Stomach (tissue), 4 donors: ENCODE results near the gene ZNF438.

Source experiments
- POLR2A ChIP-seq, 4 donors: fragments of 450-650 bp; IDR thresholded peaks; one replicate each; pipeline ENCODE4 v1.6.1; 2016; ENCODE audit warnings: antibody characterized with exemption in 4 of 4, control low read depth in 2 of 4, mild to moderate bottlenecking in 1 of 4, moderate library complexity in 1 of 4
- POLR2AphosphoS5 ChIP-seq, 3 donors: sonication (generic); formaldehyde crosslinking; IDR thresholded peaks; one replicate each; pipeline ENCODE4 v1.6.1; 2016; ENCODE audit warnings: antibody characterized with exemption in 3 of 3
- TF ChIP-seq, protein P1 (sequence below), 7 experiments: fragments of 450-650 bp in 4 of 7; fragments of 200-600 bp in 3 of 7; sonication (generic) in 3 of 7; IDR thresholded peaks; one replicate each; pipeline ENCODE4 v1.5.1; 2016 to 2019; ENCODE audit warnings: antibody characterized with exemption in 7 of 7, control low read depth in 2 of 7, mild to moderate bottlenecking in 1 of 7

DNA sequence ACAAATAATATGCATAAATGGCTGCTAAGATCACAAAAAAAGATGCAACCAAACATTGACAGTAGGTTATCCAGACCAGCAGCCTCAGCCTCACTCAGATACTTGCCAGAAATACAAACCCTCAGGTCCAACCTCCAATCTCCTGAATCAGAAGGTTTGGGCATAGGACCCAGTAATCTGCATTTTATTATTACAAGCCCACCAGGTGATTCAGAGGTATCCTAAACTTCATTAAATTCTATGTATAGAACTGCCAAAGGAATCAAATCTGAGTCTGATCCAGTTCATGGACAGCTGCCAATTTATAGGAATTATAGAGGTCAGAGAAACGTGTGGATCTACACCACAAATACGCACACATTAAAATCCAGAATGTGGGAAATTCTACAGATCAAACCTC, 41.3 kb downstream of the ZNF438 start:
- TF ChIP-seq, protein P1, sequence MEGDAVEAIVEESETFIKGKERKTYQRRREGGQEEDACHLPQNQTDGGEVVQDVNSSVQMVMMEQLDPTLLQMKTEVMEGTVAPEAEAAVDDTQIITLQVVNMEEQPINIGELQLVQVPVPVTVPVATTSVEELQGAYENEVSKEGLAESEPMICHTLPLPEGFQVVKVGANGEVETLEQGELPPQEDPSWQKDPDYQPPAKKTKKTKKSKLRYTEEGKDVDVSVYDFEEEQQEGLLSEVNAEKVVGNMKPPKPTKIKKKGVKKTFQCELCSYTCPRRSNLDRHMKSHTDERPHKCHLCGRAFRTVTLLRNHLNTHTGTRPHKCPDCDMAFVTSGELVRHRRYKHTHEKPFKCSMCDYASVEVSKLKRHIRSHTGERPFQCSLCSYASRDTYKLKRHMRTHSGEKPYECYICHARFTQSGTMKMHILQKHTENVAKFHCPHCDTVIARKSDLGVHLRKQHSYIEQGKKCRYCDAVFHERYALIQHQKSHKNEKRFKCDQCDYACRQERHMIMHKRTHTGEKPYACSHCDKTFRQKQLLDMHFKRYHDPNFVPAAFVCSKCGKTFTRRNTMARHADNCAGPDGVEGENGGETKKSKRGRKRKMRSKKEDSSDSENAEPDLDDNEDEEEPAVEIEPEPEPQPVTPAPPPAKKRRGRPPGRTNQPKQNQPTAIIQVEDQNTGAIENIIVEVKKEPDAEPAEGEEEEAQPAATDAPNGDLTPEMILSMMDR (IDR thresholded peaks at IDR 0.05): no peak
- TF ChIP-seq POLR2AphosphoS5 (IDR thresholded peaks at IDR 0.05) (no peak), POLR2A (IDR thresholded peaks at IDR 0.05) (no peak)
